Stimulated activated CD4-positive, alpha-beta T cell treated with anti-CD3 and anti-CD28 coated beads, Interleukin-2, amount 100 ng/mL, for 4 hours (primary cell): ENCODE data around the gene DUS1L.
"Not testable (repeated sequence)": the region's sequence is repeated elsewhere in the genome, so short reads cannot be mapped to it uniquely, and the experiment has no call there.

Experiments
- DNase-seq: peaks from one replicate; pipeline ENCODE4 v3.0.0-alpha.2; 2020; ENCODE audit warnings: low read depth

The DUS1L gene

DNA sequence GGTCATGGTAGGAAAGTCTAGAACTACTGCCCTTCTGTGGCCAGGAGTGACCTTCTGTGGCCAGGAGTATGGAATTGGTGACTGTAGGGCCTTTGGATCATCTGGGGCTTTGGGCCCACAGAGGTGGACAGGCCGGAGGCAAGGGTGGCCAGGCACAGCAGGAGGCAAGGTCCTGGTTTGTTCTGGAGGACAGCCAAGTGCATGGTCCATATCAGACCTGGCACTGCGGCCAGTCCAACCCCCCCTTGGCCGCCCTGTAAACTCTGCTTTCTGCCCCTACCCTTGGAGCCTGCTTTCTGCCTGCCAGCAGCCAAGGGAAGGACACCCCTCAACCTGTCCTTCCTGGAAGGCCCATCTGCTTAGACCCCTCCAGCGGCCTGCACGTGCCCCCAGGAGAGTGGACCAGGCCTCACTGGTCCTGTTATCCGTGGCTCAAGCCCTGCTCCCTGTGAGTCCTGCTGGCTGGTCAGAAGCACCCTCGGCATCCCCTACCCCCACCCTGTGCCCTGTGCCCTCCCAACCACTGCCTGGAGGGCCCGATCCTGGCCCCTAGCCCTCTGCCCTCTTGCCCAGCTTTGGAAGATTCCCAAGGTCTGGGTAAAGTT is 25.8 kb downstream of the DUS1L start:
- no peak for DNase-seq

DNA sequence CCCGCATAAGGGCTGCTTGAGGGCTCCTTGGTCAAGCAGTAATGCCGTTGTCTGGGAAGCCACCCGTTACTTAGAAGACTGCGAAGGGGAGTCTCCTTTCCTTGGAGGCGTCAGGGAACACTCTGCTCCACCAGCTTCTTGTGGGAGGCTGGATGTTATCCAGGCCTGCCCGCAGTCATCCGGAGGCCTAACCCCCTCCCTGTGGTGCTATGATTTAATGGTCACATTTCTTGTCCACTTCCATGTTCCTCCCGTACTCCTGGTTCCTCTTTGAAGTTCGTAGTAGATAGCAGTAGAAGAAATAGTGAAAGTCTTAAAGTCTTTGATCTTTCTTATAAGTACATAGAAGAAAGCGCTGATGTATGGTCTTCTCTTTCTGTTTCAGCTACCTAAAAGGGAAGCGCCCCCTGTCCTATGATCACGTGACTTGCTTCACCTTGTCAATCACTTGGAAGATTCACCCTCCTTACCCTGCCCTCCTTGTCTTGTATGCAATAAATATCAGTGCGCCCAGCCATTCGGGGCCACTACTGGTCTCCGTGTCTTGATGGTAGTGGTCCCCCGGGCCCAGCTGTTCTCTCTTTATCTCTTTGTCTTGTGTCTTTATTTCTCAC is 26.7 kb downstream of the DUS1L start:
- not testable (repeated sequence) for DNase-seq

DNA sequence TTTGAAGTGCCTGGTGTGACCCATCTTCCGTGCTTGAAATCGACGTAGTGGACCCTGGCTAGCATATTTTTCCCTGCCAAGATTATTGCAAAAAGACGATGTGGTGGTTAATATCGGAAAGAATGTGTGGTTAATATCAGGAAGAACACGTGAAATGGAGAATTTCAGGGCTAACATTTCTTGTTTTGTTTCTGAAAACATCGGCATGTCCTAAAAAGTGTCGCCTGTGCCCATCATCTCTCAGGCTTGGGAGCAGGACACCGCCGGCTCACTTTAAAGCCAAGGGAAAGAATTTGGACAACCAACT is 27.8 kb downstream of the DUS1L start:
- no peak for DNase-seq

DNA sequence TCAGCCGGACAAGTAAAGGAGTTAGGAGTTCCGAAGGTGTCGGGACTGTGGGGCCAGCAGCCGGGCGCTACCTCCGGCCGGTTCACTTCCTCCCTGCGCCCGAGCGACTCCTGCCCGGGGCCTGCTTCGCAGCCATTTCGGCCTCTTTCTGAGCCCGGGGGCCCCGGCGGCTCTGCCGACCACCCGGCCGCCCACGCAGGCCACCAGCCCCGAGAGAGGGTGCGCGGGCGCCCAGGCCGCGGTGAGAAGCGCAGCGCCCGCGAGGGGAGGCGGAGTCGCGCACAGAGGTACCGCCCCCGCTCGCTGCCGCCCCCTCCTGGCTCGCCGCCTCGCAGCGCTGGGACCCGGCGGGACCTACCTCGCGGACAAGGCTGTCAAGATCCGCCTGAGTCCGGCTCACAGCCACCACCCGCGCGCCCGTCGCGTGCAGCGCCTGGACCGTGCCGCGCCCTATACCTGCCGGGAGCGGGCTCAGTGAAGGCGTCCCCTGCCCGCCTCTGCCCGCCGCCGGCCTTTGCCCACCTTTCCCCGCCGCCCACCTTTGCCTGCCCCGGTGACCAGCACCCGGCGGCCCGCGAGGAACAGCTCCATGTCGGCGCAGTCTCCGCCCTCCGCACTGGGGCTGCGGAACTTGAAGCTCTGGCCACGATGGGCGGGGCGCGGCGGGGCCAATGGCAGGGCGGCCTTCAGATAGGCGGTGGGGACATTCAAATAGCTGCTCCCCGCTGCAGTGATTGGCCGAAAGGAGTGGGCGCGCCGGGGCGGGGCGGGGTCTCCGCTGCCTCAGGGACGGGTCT is 28.3 kb downstream of the DUS1L start, which contains the start of gene DCXR:
Gene DCXR, minus strand, starts transcription at position 606 of the 797 bp plus-strand sequence. Its CDS starts 15 bp downstream, at position 591.
- DNase-seq = peak; percentile 83

DNA sequence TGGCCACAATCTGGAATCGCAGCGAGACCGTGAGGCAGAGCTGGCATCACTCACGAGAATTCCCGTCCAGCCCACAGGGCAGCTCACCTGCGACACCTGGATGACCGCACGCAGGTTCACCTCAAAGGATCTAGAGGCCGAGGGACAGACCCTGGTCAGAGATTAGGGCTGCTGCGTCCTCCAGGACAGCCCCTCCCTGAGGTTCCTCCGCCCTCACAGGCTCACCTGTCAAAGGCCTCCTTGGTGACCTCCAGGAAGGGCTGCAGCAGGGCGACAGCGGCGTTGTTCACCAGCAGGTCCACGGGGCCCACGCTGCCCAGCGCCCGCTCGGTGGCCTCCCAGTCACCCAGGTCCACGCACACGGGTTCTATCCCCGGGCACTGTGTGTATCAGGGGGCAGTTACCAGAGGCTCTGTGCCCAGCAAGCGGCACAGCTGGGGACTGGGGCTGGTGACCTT is 28.9 kb downstream of the DUS1L start:
- no peak for DNase-seq

DNA sequence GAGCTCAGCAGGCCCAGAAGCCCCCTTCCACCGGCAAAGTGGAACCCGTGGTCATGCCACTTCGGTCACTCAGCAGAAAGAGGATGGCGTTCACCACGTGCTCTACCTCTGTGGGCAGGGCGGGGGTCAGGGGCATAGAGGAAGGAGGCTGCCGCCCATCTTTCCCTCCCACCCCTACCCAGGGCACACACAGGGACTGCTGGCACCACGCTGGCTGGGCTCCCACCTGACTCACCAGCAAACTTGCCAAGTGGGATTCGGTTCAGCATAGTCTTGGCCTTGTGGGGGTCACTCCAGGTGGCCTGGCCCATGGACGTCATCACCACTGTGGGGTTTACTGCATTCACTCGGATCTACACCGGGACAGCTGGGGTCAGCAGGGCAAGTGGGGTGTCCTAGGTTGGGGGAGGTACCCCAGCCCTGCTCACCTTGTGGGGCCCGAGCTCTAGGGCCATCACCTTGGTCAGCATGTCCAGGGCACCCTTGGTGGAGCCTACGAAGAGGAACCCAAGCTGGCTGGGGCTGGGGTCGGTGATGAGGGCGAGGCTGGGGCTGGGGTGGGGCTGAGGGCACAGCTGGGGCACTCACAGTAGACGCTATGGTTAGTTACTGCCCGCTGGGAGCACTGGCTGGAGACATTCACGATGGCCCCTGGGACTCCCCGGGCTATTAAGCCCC is 29.5 kb downstream of the DUS1L start:
- no peak for DNase-seq

DNA sequence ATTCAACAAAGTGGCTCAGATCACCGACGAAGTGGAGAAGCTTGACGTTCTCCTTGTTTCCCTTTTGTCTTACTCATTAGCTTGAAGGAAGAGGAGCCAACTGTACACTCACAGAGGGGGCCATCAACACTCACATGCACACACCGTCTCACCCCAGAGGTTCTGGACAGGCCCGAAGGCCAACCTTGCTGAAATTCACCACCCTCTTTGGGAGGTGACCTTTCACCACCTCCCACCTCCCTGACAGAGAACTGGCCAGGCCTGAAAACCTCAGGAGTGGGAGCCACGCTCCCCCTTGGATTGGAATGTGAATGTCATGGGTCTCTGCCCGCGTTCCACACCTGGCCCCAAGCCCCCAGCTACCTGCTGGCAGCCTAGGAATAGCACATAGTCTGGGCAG is 30.1 kb downstream of the DUS1L start:
- no peak for DNase-seq

DNA sequence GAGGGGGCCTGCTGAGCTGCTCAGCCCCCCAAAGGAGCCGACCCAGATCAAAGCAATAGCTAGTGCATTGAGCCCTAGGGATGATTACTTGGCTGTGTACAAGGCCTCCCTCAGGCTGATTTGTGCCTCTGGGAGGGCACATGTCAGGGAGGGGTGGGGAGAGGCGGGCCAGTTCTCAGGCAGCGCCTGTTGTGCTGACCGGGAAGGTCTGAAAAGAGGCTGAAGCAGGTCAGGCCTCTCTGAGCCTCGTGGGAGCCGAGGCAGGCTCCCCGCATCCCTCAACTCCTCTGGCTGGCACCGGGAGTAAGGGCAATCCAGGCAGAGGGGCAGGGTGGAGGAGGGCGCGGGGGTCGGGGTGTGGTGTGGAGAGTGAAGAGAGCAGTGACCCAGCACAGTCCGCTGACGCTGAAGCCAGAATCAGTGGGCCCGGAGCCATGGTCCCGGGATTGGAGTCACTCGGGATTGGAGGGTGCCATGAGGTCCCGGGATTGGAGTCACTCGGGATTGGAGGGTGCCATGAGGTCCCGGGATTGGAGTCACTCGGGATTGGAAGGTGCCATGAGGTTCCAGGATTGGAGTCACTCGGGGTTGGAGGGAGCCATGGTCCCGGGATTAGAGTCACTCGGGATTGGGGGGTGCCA is 31.1 kb downstream of the DUS1L start:
- DNase-seq = no peak

DNA sequence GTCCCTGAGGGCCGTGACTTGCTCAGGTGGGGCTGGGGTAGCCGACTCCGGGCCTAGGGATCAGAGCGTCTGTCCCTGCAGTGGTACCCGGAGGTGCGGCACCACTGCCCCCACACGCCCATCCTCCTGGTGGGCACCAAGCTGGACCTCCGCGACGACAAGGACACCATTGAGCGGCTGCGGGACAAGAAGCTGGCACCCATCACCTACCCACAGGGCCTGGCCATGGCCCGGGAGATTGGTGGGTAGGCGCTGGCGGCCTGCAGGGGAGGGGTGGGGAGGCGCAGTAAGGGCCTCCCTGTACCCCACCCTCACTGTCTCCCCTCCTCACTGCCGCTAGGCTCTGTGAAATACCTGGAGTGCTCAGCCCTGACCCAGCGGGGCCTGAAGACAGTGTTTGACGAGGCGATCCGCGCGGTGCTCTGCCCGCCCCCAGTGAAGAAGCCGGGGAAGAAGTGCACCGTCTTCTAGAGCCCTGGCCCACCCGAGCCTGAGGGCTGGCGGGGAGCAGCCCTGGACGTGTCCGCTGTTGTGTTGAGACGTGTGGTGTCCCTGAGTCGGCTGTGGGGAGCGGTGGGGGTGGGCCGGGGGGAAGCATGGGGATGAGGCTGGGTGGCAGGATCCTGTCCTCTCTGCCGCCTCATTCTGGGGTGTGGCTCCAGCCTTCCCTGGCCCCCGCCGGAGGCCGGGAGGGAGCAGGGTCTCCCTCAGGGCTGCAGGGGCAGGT is 32.1 kb downstream of the DUS1L start:
- no peak for DNase-seq

DNA sequence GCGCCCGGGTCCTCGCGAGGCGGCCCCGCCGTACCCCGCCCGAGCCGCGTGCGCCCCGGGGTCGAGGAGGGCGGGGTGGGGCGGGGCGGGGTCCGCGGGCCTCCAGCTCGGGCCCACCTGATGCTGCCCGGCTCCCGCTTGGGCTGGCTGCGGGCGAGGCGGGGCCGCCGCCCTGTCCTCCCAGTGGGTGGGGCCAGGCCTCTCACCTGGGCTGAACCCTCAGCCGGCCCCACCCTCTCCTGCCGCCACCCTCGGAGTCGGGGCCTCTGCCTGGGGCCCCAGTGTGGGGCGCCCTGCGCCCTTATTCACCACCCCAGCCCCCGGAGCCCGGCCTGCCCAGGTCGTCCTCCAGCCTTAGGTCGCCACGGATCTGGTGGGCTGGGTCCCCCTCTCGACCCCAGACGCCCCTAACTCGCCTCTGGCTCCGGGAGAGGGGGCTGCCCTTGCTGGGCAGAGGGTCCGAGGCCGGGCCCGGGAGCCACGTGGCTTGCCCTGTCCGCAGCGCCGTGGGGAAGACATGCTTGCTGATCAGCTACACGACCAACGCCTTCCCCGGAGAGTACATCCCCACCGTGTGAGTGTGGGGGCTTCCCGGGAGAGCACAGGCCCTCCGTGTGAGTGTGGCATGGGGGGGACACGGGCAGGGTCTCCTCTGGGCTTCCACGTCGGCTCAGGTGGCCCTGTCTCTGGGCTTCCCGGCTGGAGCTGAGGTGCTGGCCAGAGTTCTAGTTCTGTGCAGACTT is 33.5 kb downstream of the DUS1L start:
- no peak for DNase-seq

DNA sequence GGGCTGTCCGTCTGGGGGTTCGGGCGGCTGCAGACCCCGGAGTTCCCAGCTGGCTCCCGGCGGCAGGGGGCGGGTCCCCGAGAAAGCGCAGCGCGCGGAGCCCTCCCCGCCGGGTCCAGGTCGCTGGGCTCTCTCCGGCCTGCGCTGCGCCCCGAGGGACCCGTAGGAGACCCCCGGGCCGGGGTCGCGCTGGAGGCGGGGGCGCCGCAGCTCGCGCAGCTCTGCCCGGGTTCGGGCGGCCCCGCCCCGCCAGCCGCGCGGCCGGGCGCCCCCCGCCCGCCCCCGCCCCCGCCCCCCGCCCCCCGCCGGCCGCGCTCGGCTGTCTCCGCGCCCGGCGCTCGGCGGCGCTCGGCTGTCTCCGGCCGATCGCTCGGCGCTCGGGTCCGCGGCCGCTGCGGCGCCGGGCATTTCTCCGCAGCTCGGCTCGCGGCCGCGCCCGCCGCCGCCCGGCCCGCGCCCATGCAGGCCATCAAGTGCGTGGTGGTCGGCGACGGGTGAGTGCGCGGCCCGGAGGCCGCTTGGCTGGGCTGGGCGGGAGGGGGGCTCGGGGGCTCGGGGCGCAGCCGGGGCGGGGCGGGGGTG is 34.2 kb downstream of the DUS1L start, which contains the start of gene RAC3:
Gene RAC3, plus strand, starts transcription at position 376 of the 582 bp plus-strand sequence. Its CDS starts 84 bp downstream, at position 460.
- no peak for DNase-seq

DNA sequence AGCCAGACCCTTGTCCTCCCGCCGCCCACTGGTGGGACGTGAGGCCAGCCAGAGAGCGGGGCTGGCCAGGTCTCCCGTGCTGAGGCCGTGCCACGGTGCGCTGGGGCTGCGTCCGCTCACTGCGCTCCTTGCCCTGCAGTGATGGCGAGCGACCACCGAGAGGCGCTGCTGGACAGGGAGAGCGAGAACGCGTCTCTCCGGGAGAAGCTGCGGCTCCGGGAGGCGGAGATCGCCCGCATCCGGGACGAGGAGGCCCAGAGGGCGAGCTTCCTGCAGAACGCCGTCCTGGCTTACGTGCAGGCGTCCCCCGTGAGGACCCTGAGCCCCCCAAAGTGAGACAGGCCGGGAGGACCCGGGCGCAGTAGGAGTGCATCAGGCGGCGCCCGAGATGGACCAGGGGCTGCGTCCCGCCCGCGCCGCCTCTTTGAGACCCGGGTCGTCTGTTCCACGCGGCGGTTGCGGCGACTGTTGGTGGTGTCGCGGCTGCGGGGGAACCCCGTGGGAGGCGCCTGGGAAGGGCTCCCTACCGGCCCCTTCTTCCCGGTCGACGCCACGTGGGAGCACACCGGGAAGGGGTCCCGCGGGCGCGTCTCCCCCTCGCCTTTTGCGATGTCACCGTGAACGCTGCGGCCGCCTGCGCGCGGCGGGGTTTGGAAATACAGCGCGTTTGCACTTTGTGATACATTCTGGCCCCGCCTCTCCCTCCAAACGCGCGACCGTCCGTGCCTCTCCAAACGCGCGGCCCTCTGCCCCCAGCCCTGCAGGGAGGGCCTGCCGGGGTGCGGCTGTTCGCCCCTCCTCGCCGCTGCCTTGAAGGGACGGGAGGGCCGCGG is 34.9 kb downstream of the DUS1L start:
- DNase-seq = peak; percentile 71

DNA sequence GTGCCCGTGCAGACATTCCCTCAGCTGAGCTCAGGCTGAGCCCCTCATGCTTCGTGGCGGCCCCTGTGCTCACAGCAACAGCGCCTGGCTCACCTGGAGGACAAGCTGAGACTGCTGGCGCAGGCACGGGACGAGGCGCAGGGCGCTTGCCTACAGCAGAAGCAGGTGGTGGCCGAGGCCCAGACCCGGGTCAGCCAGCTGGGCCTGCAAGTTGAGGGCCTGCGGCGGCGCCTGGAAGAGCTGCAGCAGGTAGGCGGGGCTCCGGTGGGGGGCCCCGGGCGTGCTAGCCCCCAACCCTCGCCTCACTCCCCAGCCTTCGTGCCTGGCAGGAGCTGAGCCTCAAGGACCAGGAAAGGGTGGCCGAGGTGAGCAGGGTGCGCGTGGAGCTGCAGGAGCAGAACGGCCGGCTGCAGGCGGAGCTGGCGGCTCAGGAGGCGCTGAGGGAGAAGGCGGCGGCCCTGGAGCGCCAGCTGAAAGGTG is 35.6 kb downstream of the DUS1L start:
- no peak for DNase-seq

DNA sequence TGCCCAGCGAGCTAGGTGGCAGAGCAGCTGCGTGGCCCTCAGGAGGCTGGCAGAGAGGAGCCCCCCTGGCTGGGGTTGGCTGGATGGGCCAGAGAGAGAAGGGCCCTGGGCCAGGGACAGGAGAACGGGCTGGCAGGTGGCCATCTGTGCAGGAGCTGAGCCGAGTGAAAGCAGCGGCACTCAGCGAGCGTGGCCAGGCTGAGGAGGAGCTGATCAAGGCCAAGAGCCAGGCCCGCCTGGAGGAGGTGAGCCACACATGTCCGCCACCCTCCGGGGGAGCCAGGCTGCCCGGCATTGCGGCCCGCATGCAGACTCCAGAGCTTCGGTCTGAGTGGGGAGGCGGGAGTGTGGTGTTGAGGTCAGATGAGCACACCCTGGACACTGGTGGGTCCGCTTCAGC is 36.2 kb downstream of the DUS1L start:
- DNase-seq = no peak

DNA sequence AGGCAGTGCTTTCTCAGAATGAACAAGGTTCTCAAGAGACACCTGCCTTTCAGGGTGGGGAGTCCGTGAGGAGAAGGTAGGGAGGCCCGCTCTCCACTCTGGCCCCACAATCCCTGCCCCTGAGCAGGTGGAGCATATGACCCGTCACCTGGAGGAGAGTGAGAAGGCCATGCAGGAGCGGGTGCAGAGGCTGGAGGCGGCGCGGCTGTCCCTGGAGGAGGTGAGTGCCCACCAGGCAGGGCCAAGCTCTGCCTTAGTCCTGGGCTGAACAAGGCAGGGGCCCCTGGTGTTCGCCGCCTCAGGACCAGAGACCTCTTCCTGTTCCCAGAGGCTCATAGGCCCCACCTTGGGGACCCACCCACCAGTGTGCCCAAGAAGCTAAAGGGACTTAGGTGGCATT is 36.6 kb downstream of the DUS1L start:
- DNase-seq = no peak

DNA sequence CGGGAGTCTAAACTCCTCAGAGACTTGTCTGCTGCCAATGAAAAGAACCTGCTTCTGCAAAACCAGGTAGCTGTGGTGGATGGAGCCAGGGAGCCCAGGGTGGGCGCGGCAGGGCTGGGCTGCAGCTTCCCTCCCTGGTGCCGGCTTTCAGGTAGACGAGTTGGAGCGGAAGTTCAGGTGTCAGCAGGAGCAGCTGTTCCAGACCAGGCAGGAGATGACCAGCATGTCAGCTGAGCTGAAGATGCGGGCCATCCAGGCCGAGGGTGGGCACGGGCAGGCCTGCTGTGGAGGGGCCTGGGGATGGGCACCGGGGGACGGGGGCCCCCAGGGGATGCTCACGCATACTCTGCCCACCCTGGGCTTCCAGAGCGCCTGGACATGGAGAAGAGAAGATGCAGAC is 37.4 kb downstream of the DUS1L start:
- DNase-seq = no peak

DNA sequence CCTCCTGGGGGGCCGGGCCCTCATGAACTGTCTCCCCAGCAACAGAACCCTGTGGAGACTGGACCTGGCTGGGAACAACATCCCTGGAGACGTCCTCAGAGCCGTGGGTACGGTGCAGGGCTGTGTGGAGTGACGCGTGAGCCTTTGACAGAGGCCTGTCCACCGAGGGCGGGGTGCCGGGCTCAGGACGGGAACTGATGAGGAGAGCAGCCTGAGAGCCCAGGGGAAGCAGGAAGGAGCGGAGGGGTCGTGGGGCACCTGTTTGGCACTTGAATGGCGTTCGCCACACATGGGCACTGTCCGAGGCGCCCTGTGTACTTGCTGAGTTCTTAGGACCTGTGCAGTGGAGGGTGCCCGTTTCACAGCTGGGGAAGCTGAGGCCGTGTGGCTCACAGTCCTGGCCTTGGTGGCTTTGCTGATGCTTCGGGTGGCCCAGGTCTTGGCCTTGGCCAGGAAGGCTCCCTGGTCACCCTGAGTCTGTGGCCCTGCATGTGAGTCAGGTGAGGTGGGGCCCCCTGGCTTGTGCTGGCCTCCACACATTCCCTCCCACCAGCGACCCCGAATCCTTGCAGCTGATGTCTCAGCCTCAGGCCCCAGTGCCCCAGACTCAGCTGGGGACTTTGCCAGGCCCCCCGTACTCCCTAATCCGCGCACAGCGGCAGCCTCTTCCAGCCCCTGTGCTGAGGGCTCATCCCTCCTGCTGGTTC is 40.0 kb downstream of the DUS1L start:
- DNase-seq = no peak

DNA sequence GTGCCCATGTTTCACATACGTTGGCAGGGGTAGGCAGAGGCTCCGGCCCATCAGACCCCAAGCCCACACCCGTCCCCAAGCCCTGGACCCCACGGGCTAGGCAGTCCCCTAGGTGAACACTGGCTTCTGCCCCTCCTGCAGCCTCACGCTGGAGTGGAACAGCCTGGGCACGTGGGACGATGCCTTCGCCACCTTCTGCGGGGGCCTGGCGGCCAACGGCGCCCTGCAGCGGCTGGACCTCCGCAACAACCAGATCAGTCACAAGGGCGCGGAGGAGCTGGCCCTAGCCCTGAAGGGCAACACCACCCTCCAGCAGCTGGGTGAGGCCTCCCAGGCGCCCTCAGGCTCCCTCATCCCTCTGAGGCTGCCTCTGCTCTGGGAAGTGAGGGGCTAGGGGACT is 40.7 kb downstream of the DUS1L start:
- no peak for DNase-seq
